PC-3 (cell line): ENCODE data around the gene ZFP92.

Source experiments
- CTCF ChIP-seq: fragments of 300-600 bp; sonication (generic); conservative IDR thresholded peaks from 2 replicates; pipeline ENCODE4 v1.5.1; 2017; ENCODE audit warnings: antibody characterized with exemption, low read depth, mild to moderate bottlenecking, low read length
- EZH2phosphoT487 ChIP-seq: fragments of 300-600 bp; sonication (generic); IDR thresholded peaks from 2 replicates; pipeline ENCODE4 v1.6.1; 2018; ENCODE audit warnings: mild to moderate bottlenecking, antibody characterized with exemption, low read length, borderline replicate concordance

GRCh38 chrX:153401133-153401764 lies 10.0 kb upstream of the ZFP92 start, which contains the start of gene PNMA6E:
- TF ChIP-seq CTCF (no peak), EZH2phosphoT487 (no peak)
